K562 (cell line): ENCODE data around the gene FBXL3. TPM values are rescaled to one million over a fixed set of nuclear protein-coding genes. Genes with fewer than 3 reads are reported as not detected.
A peak's percentile ranks its signal among the peaks of the same experiment; 100 is the strongest.

Source experiments
- BRD9 ChIP-seq: fragments of 450-650 bp; IDR thresholded peaks from 2 replicates; pipeline ENCODE4 v1.6.1; 2018; ENCODE audit warnings: low read depth; ENCODE audit not compliant: partially characterized antibody
- SIN3B ChIP-seq: fragments of 450-650 bp; IDR thresholded peaks from 2 replicates; pipeline ENCODE4 v1.6.1; 2017; ENCODE audit warnings: low read depth, mild to moderate bottlenecking, moderate library complexity
- SMARCA4 ChIP-seq: fragments of 450-650 bp; IDR thresholded peaks from 2 replicates; pipeline ENCODE4 v1.6.1; 2016
- ZNF274 ChIP-seq: IDR thresholded peaks from 2 replicates; pipeline ENCODE4 v1.6.1; 2011; ENCODE audit warnings: low read depth, mild to moderate bottlenecking, low read length, moderate library complexity, borderline replicate concordance
- polyA plus RNA-seq, 8 experiments: library from polyadenylated mRNA; depleted of rRNA in 4 of 8; stranded (reverse) in 5 of 8; unstranded in 3 of 8; fragments of >200 nt; fragmentation: Nextera tagmentation in 2 of 8; fragmentation: Illumina TruSeq in 1 of 8; extraction: Ambion mirVana in 2 of 8; extraction: Trizol in 1 of 8; gene quantifications; 2 replicates each; pipeline versions ENCODE4 v1.2.1 to v1.2.3, GENCODE V29; 2011 to 2014; ENCODE audit warnings: inconsistent platforms in 1 of 8, missing spikeins in 1 of 8
- total RNA-seq, 7 experiments: library from RNA; depleted of rRNA in 6 of 7; stranded (reverse); fragments of >200 nt in 6 of 7; fragmentation: Illumina TruSeq in 2 of 7; extraction: Trizol in 2 of 7; gene quantifications; 2 replicates each; pipeline versions ENCODE4 v1.2.1 to v1.2.3, GENCODE V29; 2011 to 2021; ENCODE audit warnings: low replicate concordance in 1 of 7
- TF ChIP-seq, protein P1 (sequence below): fragments of 200-800 bp; sonication (Bioruptor generic); IDR thresholded peaks from 2 replicates; pipeline ENCODE4 v1.6.1; 2016; ENCODE audit warnings: missing genetic modification characterization, missing compliant biosample characterization
- TF ChIP-seq, protein P2 (sequence below), 2 experiments: fragments of 450-650 bp in 1 of 2; sonication (generic) in 1 of 2; formaldehyde crosslinking in 1 of 2; IDR thresholded peaks; 2 replicates each; pipeline versions ENCODE4 v1.7.1 to v1.9.0; 2016 to 2022; ENCODE audit warnings: inconsistent platforms in 1 of 2, mild to moderate bottlenecking in 1 of 2, missing genetic modification reagents in 1 of 2
- TF ChIP-seq, protein P3 (sequence below): sonication (generic); formaldehyde crosslinking; IDR thresholded peaks from 2 replicates; pipeline ENCODE4 v1.5.0; 2020; ENCODE audit warnings: missing genetic modification reagents
- TF ChIP-seq, protein P4 (sequence below): sonication (generic); formaldehyde crosslinking; IDR thresholded peaks from 2 replicates; pipeline ENCODE4 v1.8.0; 2022; ENCODE audit warnings: mild to moderate bottlenecking, missing genetic modification reagents, borderline replicate concordance

Gene FBXL3
- total and polyA plus RNA-seq, 9 of the 15 experiments (the other 6 are each of a cell fraction or from before 2014, with no cell fraction given), result 3.8 to 16.4 (median 12.6) TPM

DNA sequence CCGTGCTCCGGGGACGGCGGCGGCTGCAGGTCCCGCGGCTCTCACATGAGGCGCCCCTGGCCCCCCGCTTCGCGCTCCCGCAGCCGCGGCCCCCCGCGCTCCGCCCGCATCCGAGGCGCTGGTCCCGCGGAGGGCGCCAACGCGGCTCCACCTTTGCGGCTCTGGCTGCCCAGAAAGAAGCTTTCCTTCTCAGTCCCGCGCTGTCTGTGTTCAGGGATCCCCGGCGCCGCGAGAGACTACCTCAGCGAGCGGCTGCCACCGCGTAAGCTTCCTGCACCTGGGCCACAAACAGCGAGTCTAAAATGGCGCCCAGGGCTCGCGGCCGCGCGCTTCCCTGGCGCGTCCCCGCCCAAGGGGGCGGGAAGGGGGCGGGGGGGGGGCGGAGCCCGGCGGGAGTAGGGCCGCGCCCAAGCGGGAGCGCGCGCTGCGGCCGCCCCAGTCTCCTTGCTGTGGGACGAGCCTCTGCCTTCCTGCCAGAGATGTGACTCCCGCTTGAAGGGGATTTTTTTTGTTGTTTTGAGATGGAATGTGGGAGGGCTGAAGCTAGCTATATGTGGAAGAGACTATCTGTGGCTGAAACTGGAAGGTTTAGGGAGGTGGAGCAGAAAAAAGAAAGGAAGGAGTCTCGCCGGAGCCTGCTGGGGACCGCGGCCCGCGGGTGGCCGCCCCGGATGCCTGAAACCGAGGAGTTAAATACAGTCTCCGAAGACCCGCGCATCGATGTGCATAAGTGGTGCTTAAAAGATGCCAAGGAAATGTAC lies at the start of gene FBXL3 (continued):
- TF ChIP-seq, protein P1, sequence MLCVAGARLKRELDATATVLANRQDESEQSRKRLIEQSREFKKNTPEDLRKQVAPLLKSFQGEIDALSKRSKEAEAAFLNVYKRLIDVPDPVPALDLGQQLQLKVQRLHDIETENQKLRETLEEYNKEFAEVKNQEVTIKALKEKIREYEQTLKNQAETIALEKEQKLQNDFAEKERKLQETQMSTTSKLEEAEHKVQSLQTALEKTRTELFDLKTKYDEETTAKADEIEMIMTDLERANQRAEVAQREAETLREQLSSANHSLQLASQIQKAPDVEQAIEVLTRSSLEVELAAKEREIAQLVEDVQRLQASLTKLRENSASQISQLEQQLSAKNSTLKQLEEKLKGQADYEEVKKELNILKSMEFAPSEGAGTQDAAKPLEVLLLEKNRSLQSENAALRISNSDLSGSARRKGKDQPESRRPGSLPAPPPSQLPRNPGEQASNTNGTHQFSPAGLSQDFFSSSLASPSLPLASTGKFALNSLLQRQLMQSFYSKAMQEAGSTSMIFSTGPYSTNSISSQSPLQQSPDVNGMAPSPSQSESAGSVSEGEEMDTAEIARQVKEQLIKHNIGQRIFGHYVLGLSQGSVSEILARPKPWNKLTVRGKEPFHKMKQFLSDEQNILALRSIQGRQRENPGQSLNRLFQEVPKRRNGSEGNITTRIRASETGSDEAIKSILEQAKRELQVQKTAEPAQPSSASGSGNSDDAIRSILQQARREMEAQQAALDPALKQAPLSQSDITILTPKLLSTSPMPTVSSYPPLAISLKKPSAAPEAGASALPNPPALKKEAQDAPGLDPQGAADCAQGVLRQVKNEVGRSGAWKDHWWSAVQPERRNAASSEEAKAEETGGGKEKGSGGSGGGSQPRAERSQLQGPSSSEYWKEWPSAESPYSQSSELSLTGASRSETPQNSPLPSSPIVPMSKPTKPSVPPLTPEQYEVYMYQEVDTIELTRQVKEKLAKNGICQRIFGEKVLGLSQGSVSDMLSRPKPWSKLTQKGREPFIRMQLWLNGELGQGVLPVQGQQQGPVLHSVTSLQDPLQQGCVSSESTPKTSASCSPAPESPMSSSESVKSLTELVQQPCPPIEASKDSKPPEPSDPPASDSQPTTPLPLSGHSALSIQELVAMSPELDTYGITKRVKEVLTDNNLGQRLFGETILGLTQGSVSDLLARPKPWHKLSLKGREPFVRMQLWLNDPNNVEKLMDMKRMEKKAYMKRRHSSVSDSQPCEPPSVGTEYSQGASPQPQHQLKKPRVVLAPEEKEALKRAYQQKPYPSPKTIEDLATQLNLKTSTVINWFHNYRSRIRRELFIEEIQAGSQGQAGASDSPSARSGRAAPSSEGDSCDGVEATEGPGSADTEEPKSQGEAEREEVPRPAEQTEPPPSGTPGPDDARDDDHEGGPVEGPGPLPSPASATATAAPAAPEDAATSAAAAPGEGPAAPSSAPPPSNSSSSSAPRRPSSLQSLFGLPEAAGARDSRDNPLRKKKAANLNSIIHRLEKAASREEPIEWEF (CRISPR knock-in tag), result no peak
- TF ChIP-seq, protein P2, sequence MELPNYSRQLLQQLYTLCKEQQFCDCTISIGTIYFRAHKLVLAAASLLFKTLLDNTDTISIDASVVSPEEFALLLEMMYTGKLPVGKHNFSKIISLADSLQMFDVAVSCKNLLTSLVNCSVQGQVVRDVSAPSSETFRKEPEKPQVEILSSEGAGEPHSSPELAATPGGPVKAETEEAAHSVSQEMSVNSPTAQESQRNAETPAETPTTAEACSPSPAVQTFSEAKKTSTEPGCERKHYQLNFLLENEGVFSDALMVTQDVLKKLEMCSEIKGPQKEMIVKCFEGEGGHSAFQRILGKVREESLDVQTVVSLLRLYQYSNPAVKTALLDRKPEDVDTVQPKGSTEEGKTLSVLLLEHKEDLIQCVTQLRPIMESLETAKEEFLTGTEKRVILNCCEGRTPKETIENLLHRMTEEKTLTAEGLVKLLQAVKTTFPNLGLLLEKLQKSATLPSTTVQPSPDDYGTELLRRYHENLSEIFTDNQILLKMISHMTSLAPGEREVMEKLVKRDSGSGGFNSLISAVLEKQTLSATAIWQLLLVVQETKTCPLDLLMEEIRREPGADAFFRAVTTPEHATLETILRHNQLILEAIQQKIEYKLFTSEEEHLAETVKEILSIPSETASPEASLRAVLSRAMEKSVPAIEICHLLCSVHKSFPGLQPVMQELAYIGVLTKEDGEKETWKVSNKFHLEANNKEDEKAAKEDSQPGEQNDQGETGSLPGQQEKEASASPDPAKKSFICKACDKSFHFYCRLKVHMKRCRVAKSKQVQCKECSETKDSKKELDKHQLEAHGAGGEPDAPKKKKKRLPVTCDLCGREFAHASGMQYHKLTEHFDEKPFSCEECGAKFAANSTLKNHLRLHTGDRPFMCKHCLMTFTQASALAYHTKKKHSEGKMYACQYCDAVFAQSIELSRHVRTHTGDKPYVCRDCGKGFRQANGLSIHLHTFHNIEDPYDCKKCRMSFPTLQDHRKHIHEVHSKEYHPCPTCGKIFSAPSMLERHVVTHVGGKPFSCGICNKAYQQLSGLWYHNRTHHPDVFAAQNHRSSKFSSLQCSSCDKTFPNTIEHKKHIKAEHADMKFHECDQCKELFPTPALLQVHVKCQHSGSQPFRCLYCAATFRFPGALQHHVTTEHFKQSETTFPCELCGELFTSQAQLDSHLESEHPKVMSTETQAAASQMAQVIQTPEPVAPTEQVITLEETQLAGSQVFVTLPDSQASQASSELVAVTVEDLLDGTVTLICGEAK (IDR thresholded peaks at IDR 0.05), result no peak
- TF ChIP-seq, protein P2 (CRISPR knock-in tag; IDR thresholded peaks at IDR 0.05), result no peak
- TF ChIP-seq, protein P3, sequence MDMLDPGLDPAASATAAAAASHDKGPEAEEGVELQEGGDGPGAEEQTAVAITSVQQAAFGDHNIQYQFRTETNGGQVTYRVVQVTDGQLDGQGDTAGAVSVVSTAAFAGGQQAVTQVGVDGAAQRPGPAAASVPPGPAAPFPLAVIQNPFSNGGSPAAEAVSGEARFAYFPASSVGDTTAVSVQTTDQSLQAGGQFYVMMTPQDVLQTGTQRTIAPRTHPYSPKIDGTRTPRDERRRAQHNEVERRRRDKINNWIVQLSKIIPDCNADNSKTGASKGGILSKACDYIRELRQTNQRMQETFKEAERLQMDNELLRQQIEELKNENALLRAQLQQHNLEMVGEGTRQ (CRISPR knock-in tag), result no peak
- TF ChIP-seq, protein P4, sequence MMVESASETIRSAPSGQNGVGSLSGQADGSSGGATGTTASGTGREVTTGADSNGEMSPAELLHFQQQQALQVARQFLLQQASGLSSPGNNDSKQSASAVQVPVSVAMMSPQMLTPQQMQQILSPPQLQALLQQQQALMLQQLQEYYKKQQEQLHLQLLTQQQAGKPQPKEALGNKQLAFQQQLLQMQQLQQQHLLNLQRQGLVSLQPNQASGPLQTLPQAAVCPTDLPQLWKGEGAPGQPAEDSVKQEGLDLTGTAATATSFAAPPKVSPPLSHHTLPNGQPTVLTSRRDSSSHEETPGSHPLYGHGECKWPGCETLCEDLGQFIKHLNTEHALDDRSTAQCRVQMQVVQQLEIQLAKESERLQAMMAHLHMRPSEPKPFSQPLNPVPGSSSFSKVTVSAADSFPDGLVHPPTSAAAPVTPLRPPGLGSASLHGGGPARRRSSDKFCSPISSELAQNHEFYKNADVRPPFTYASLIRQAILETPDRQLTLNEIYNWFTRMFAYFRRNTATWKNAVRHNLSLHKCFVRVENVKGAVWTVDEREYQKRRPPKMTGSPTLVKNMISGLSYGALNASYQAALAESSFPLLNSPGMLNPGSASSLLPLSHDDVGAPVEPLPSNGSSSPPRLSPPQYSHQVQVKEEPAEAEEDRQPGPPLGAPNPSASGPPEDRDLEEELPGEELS (CRISPR knock-in tag), result no peak
- no peak for TF ChIP-seq ZNF274
- TF ChIP-seq SMARCA4, result 0 out of 2 replicates have a peak, but pooled peaks have one; percentile 29
- TF ChIP-seq BRD9, result no peak
- TF ChIP-seq SIN3B, result peak; percentile 27; the same call in 1 of the 2 replicates
